OCI-LY3 (cell line): ENCODE measurements around the gene JMJD6.

Experiments used
- H2AFZ ChIP-seq: fragments of 200-600, 300-600 bp; shearing (Covaris generic); 2 replicates; pipeline ENCODE4 v1.6.0; 2014; ENCODE audit warnings: antibody characterized with exemption, low read depth, low read length
- H3K27ac ChIP-seq: fragments of 200-600, 300-600 bp; sonication (generic); 2 replicates; pipeline ENCODE4 v1.5.1; 2014; ENCODE audit warnings: mild to moderate bottlenecking, low read length, moderate library complexity, mixed read lengths
- H3K27me3 ChIP-seq: fragments of 200-600, 300-600 bp; sonication (generic); 2 replicates; pipeline ENCODE4 v1.6.1; 2014; ENCODE audit warnings: low read depth, low read length, mixed read lengths
- H3K36me3 ChIP-seq: fragments of 200-600, 300-600 bp; sonication (generic); replicated peaks from 2 replicates; pipeline ENCODE3; 2014; ENCODE audit warnings: low read depth, low read length, mixed read lengths
- H3K4me1 ChIP-seq: fragments of 300-600, 200-600 bp; sonication (generic); 2 replicates; pipeline ENCODE4 v1.6.1; 2014; ENCODE audit warnings: low read length, mixed read lengths
- H3K4me2 ChIP-seq: fragments of 200-600, 300-600 bp; sonication (generic); 2 replicates; pipeline ENCODE4 v1.6.1; 2014; ENCODE audit warnings: low read length, mixed read lengths
- H3K4me3 ChIP-seq: fragments of 300-600, 200-600 bp; sonication (generic); 2 replicates; pipeline ENCODE4 v1.5.1; 2014; ENCODE audit warnings: antibody characterized with exemption, mild to moderate bottlenecking, low read length, moderate library complexity
- H3K79me2 ChIP-seq: fragments of 300-600, 200-600 bp; shearing (Covaris generic); 2 replicates; pipeline ENCODE4 v1.6.1; 2014; ENCODE audit warnings: mild to moderate bottlenecking, low read length, mixed read lengths
- H3K9ac ChIP-seq: fragments of 300-600, 200-600 bp; shearing (Covaris generic); 2 replicates; pipeline ENCODE4 v1.6.0; 2014; ENCODE audit warnings: mild to moderate bottlenecking, low read length, moderate library complexity
- H3K9me3 ChIP-seq: fragments of 200-600, 300-600 bp; shearing (Covaris generic); 2 replicates; pipeline ENCODE4 v1.6.1; 2014; ENCODE audit warnings: low read length, mixed read lengths; ENCODE audit not compliant: insufficient read depth
- H4K20me1 ChIP-seq: fragments of 200-600, 300-600 bp; sonication (generic); 2 replicates; pipeline ENCODE4 v1.6.1; 2016; ENCODE audit warnings: low read length, mixed read lengths; ENCODE audit not compliant: insufficient read depth
- EZH2phosphoT487 ChIP-seq: fragments of 200-600 bp; shearing (Covaris generic); IDR thresholded peaks from 2 replicates; pipeline ENCODE4 v1.6.1; 2018; ENCODE audit warnings: antibody characterized with exemption, mixed run types, low read depth
- TF ChIP-seq, protein P1 (sequence below): fragments of 200-600, 300-600 bp; sonication (generic); IDR thresholded peaks from 2 replicates; pipeline ENCODE4 v1.5.1; 2014; ENCODE audit warnings: antibody characterized with exemption, low read length, low read depth

Gene JMJD6

GRCh38 chr17:76726231-76726775 is at the start of gene JMJD6:
Gene JMJD6, minus strand, starts transcription at chr17:76726606. Its CDS starts 131 bp downstream, at chr17:76726475.
- TF ChIP-seq EZH2phosphoT487: no peak
- TF ChIP-seq, protein P1, sequence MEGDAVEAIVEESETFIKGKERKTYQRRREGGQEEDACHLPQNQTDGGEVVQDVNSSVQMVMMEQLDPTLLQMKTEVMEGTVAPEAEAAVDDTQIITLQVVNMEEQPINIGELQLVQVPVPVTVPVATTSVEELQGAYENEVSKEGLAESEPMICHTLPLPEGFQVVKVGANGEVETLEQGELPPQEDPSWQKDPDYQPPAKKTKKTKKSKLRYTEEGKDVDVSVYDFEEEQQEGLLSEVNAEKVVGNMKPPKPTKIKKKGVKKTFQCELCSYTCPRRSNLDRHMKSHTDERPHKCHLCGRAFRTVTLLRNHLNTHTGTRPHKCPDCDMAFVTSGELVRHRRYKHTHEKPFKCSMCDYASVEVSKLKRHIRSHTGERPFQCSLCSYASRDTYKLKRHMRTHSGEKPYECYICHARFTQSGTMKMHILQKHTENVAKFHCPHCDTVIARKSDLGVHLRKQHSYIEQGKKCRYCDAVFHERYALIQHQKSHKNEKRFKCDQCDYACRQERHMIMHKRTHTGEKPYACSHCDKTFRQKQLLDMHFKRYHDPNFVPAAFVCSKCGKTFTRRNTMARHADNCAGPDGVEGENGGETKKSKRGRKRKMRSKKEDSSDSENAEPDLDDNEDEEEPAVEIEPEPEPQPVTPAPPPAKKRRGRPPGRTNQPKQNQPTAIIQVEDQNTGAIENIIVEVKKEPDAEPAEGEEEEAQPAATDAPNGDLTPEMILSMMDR: no peak
- Histone ChIP-seq H3K9ac (peak within 1 kb of the TSS; percentile 91), H3K36me3 (peaks cover 30% of the 10 kb centered on the region), H3K4me3 (peak within 1 kb of the TSS; percentile 87), H3K4me1 (peaks cover 8% of the 10 kb centered on the region), H3K27ac (peak within 1 kb of the TSS; percentile 95), H3K79me2 (peaks cover 68% of the 10 kb centered on the region), H3K27me3 (no peaks in the 10 kb centered on the region), H3K9me3 (no peaks in the 10 kb centered on the region), H4K20me1 (peaks cover 6% of the 10 kb centered on the region; the same call in 1 of the 2 replicates), H3K4me2 (peak within 1 kb of the TSS; percentile 85), H2AFZ (peak within 1 kb of the TSS; percentile 40; the same call in 1 of the 2 replicates)

- H4K20me1 ChIP-seq: no peaks in the 10 kb centered on the region
- H3K4me3 ChIP-seq: no peak overlapping the region
- no peaks in the 10 kb centered on the region for H3K4me1 ChIP-seq
- H3K9ac ChIP-seq: no peak overlapping the region
- no peak overlapping the region for H3K27ac ChIP-seq
- no peak overlapping the region for H2AFZ ChIP-seq
- no peak for TF ChIP-seq EZH2phosphoT487
- TF ChIP-seq, protein P1: no peak
- no peaks in the 10 kb centered on the region for H3K79me2 ChIP-seq
- no peaks in the 10 kb centered on the region for H3K27me3 ChIP-seq
- no peak overlapping the region for H3K4me2 ChIP-seq
- peaks cover 10% of the 10 kb centered on the region for H3K36me3 ChIP-seq
- H3K9me3 ChIP-seq: no peaks in the 10 kb centered on the region
Observed at GRCh38 chr17:76775021-76775600, 48.7 kb upstream of the JMJD6 start.

DNA sequence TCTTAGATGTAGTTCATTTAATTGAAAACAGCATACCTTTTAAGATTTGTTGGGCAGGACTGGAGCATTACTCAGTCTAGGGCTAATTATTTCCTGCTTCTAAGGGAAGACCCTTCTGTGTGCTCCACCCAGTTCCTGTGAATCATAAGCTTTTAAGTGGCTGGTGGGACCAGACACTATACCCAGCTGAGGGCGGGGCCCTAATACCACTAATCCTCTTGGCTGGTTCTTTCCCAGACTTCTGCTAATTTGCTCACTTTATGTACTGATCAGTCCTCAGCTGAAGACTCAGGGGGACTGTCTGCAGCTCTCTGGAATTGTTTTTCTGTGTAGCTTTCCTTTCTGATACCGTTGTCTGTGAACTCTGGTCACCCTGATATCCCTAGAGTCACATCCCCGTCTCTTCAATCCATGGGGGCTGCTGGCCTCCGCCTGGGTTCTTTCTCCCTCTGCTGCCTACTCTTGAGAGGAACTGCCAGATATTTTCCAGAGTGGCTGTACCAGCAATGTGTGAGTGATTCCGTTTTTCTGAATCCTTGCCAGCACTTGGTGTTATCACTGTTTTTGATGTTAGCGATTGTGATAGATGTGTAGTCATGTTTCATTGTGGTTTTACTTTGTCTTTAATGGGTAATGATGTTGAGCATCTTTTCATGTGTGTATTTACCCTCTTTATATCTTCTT is 46.6 kb upstream of the JMJD6 start:
- Histone ChIP-seq H3K9ac (no peak overlapping the region), H3K27me3 (no peaks in the 10 kb centered on the region), H3K4me1 (no peaks in the 10 kb centered on the region), H3K27ac (no peak overlapping the region), H3K4me2 (no peak overlapping the region), H3K9me3 (no peaks in the 10 kb centered on the region), H3K79me2 (no peaks in the 10 kb centered on the region), H2AFZ (no peak overlapping the region), H3K4me3 (no peak overlapping the region), H3K36me3 (peaks cover 10% of the 10 kb centered on the region), H4K20me1 (no peaks in the 10 kb centered on the region)
- TF ChIP-seq, protein P1: no peak
- no peak for TF ChIP-seq EZH2phosphoT487

- Histone ChIP-seq H3K9me3 (no peaks in the 10 kb centered on the region), H3K4me3 (no peak overlapping the region), H3K36me3 (no peaks in the 10 kb centered on the region), H2AFZ (no peak overlapping the region), H3K79me2 (no peaks in the 10 kb centered on the region), H3K4me2 (no peak overlapping the region), H3K9ac (no peak overlapping the region), H3K27me3 (no peaks in the 10 kb centered on the region), H4K20me1 (no peaks in the 10 kb centered on the region), H3K27ac (no peak overlapping the region), H3K4me1 (peaks cover 2% of the 10 kb centered on the region; the same call in 1 of the 2 replicates)
- TF ChIP-seq, protein P1: no peak
- TF ChIP-seq EZH2phosphoT487: no peak
Observed at GRCh38 chr17:76758570-76758969, 32.2 kb upstream of the JMJD6 start.
